Endothelial cell of umbilical vein (primary cell): ENCODE measurements around the gene C16orf86. TPM values are rescaled to one million over a fixed set of nuclear protein-coding genes. Genes with fewer than 3 reads are reported as not detected.

ENCODE experiments used
- BruUV-seq: library from RNA; stranded (reverse); fragments of 400-500 nt; replicated peaks from 2 replicates; lab custom pipeline; 2021; lab: Mats Ljungman, UMichigan
- CTCF ChIA-PET: fragments of 300-600, 350-600 bp; sonication (Branson Sonifier 250); formaldehyde crosslinking; loops from one replicate; lab custom pipeline; 2021; ENCODE audit warnings: antibody characterized with exemption, inconsistent platforms; lab: Charles Lee
- POLR2A ChIA-PET: fragments of 300-600, 350-600 bp; sonication (Branson Sonifier 250); formaldehyde crosslinking; loops from one replicate; lab custom pipeline; 2021; ENCODE audit warnings: antibody characterized with exemption, inconsistent platforms; lab: Charles Lee
- DNase-seq: peaks from one replicate; pipeline ENCODE4 v3.0.0-alpha.2; 2011; ENCODE audit warnings: low read depth, low spot score
- FAIRE-seq: peaks from 2 replicates; lab custom pipeline; 2011; peaks lifted over from hg19 to GRCh38; lab: Jason Lieb, UNC
- H2AFZ ChIP-seq: 2 replicates; pipeline ENCODE4 v1.6.0; 2012; ENCODE audit warnings: low read depth, low read length, control low read depth, inconsistent platforms
- H3K27ac ChIP-seq: 2 replicates; pipeline ENCODE4 v1.5.1; 2011; ENCODE audit warnings: low read depth, mild to moderate bottlenecking, control low read depth, low read length, moderate library complexity; ENCODE audit not compliant: insufficient read depth
- H3K27me3 ChIP-seq, 2 experiments: 2 replicates each; pipeline versions ENCODE4 v1.6.0 to v1.6.1; 2011; ENCODE audit warnings: low read length in 2 of 2, mixed read lengths in 1 of 2; ENCODE audit not compliant: control insufficient read depth in 2 of 2, insufficient read depth in 2 of 2
- H3K36me3 ChIP-seq, 2 experiments: 2 replicates in 1 of 2; 3 replicates in 1 of 2; pipeline ENCODE4 v1.5.1; 2011; ENCODE audit warnings: low read length in 2 of 2, mild to moderate bottlenecking in 1 of 2, moderate library complexity in 1 of 2; ENCODE audit not compliant: control insufficient read depth in 2 of 2, insufficient read depth in 2 of 2; ENCODE audit errors: extremely low read depth in 1 of 2
- H3K4me1 ChIP-seq: 3 replicates; pipeline ENCODE4 v1.5.1; 2011; ENCODE audit warnings: mild to moderate bottlenecking, low read length; ENCODE audit not compliant: control insufficient read depth, insufficient read depth; ENCODE audit errors: extremely low read depth
- H3K4me2 ChIP-seq: 2 replicates; pipeline ENCODE4 v1.6.1; 2011; ENCODE audit warnings: low read length, control low read depth, mixed read lengths; ENCODE audit not compliant: insufficient read depth
- H3K4me3 ChIP-seq, 3 experiments: fragments of 200-600 bp in 1 of 3; sonication (generic), shearing (Covaris generic) in 1 of 3; replicated peaks in 1 of 3; 2 replicates each; pipeline ENCODE4 v1.5.1; 2011 to 2016; ENCODE audit warnings: control low read depth in 3 of 3, low read length in 3 of 3, mild to moderate bottlenecking in 2 of 3, inconsistent platforms in 1 of 3, low read depth in 1 of 3, moderate library complexity in 1 of 3; ENCODE audit not compliant: insufficient read depth in 1 of 3
- H3K79me2 ChIP-seq: 2 replicates; pipeline ENCODE4 v1.6.0; 2012; ENCODE audit warnings: low read length, inconsistent platforms; ENCODE audit not compliant: control insufficient read depth, insufficient read depth
- H3K9ac ChIP-seq: replicated peaks from 2 replicates; pipeline ENCODE3; 2011; ENCODE audit warnings: low read length, control low read depth; ENCODE audit not compliant: insufficient read depth; ENCODE audit errors: extremely low read depth
- H3K9me1 ChIP-seq: replicated peaks from 3 replicates; pipeline ENCODE4 v1.6.0; 2011; ENCODE audit warnings: mild to moderate bottlenecking, low read length; ENCODE audit not compliant: control insufficient read depth, insufficient read depth; ENCODE audit errors: extremely low read depth
- H3K9me3 ChIP-seq: replicated peaks from 2 replicates; pipeline ENCODE4 v1.5.1; 2012; ENCODE audit warnings: low read length, inconsistent platforms; ENCODE audit not compliant: control insufficient read depth, insufficient read depth
- H4K20me1 ChIP-seq: replicated peaks from 2 replicates; pipeline ENCODE3; 2011; ENCODE audit warnings: mild to moderate bottlenecking, low read length; ENCODE audit not compliant: control insufficient read depth, insufficient read depth; ENCODE audit errors: extremely low read depth
- EZH2 ChIP-seq: IDR thresholded peaks from 2 replicates; pipeline ENCODE4 v1.6.1; 2012; ENCODE audit warnings: borderline replicate concordance, low read depth, mild to moderate bottlenecking, moderate library complexity, low read length, inconsistent platforms; ENCODE audit not compliant: severe bottlenecking
- FOS ChIP-seq: IDR thresholded peaks from 2 replicates; pipeline ENCODE4 v1.6.1; 2011; ENCODE audit warnings: mild to moderate bottlenecking, low read length, moderate library complexity, borderline replicate concordance; ENCODE audit not compliant: insufficient read depth
- GATA2 ChIP-seq: IDR thresholded peaks from 2 replicates; pipeline ENCODE4 v1.7.0; 2011; ENCODE audit warnings: low read depth, mild to moderate bottlenecking, moderate library complexity, mixed read lengths, low read length; ENCODE audit not compliant: insufficient read length, insufficient read depth
- JUN ChIP-seq: IDR thresholded peaks from 2 replicates; pipeline ENCODE4 v1.6.1; 2011; ENCODE audit warnings: borderline replicate concordance, low read depth; ENCODE audit not compliant: insufficient read length, insufficient read depth
- MYC ChIP-seq: IDR thresholded peaks from one replicate; pipeline ENCODE4 v1.6.1; 2011; ENCODE audit warnings: mild to moderate bottlenecking, low read depth, low read length
- POLR2A ChIP-seq: IDR thresholded peaks from 2 replicates; pipeline ENCODE4 v1.6.1; 2012; ENCODE audit warnings: low read depth, mild to moderate bottlenecking, control low read depth, low read length
- POLR2AphosphoS5 ChIP-seq: IDR thresholded peaks from 2 replicates; pipeline ENCODE4 v1.6.1; 2012; ENCODE audit warnings: low read depth, mild to moderate bottlenecking, control low read depth, low read length, moderate library complexity; ENCODE audit not compliant: insufficient read depth
- dilution Hi-C: fragments of 300-500 bp; cut with MboI; formaldehyde crosslinking; loops from one replicate; pipeline ENCODE4 v1.15.0; 2019; ENCODE audit warnings: low sequenced_read_pairs; ENCODE audit not compliant: extremely low pct_ligation_motif_present
- intact Hi-C: fragments of 100-400 bp; cut with micrococcal nuclease; formaldehyde crosslinking; loops from one replicate; pipeline ENCODE4 v1.10.0; 2022
- polyA plus RNA-seq, 4 experiments: library from polyadenylated mRNA; depleted of rRNA in 3 of 4; stranded (reverse) in 3 of 4; unstranded in 1 of 4; fragments of >200 nt; gene quantifications; 2 replicates each; pipeline versions ENCODE4 v1.2.1 to v1.2.3, GENCODE V29; 2011 to 2012; ENCODE audit warnings: missing spikeins in 1 of 4
- total RNA-seq: library from RNA; stranded (reverse); gene quantifications from 2 replicates; pipeline ENCODE4 v1.2.3, GENCODE V29; 2021
- TF ChIP-seq, protein P1 (sequence below): IDR thresholded peaks from 2 replicates; pipeline ENCODE4 v1.6.1; 2011; ENCODE audit not compliant: insufficient read depth, insufficient read length
- TF ChIP-seq, protein P2 (sequence below), 2 donors: IDR thresholded peaks; 1 replicate in 1 of 2; 2 replicates in 1 of 2; pipeline ENCODE4 v1.5.1; 2011; ENCODE audit warnings: low read length in 2 of 2, mild to moderate bottlenecking in 2 of 2, moderate library complexity in 2 of 2, control low read depth in 1 of 2, inconsistent platforms in 1 of 2, low read depth in 1 of 2; ENCODE audit not compliant: insufficient read depth in 1 of 2; ENCODE audit errors: extremely low read depth in 1 of 2

Gene C16orf86
- total and polyA plus RNA-seq, 2 donors (not counting 3 experiments of a cell fraction or from before 2014, with no cell fraction given) = 0.62 to 0.98 TPM

DNA sequence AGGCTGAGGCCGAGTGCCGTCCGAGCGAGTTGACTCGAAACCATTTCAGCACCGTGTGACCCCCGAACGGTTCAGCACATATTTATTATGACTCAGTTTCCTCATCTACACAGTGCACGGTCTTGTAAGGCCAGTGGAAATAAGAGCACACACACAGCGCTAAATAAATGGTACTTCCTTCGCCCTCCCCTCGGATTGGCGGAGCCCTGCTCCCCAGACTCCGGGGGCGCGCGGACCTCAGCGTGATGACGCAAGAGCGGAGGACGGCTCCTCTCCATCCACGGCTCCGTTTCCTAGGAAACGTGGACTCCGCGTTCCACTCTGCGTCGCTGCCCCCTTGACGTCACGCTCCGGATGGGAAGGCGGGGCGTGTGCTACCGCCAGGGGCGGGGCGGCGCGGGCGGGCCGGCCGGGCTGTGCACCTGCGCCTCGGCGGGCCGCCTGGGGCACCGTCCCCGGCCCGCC lies 6.0 kb upstream of the C16orf86 start, which contains the start of gene PARD6A:
PARD6A (plus strand) TSS at position 397 of the 465 bp plus-strand sequence. CDS start 79 bp downstream, outside the sequence.
- no TSS peak for BruUV-seq

More for the DNA sequence above, 6.0 kb upstream of the C16orf86 start, which contains the start of gene PARD6A:
- dilution Hi-C loops (no loop called here), intact Hi-C loops (loop anchor here (1.0 to 2.0 kb wide), 2 partner anchors 98 to 122 kb away; partner anchors contain the start of gene CTCF)
- peak within 1 kb of the TSS; percentile 32 to 70 (median 64) for H3K4me3 ChIP-seq
- CTCF ChIA-PET = interaction anchor here (0.8 to 2.1 kb wide), 16 partner anchors 10 to 146 kb away, joined by 3 to 31 read pairs (median 5); partner anchors contain the start of genes CARMIL2 and CTCF
- H2AFZ ChIP-seq = peak within 1 kb of the TSS; percentile 83
- peak within 1 kb of the TSS; percentile 44 for H3K27ac ChIP-seq
- H3K9me1 ChIP-seq = no peaks in the 10 kb centered on the region
- H3K9ac ChIP-seq = peak within 1 kb of the TSS; percentile 51
- H3K4me2 ChIP-seq = peak within 1 kb of the TSS; percentile 75
- no peaks in the 10 kb centered on the region for H3K9me3 ChIP-seq
- H3K4me1 ChIP-seq = peaks cover 9% of the 10 kb centered on the region
- H4K20me1 ChIP-seq = no peaks in the 10 kb centered on the region
- FAIRE-seq = peak; percentile 96
- peak; percentile 94 for DNase-seq
- POLR2A ChIA-PET = interaction anchor here (1.5 kb wide), 1 partner anchor 139 kb away, joined by 3 read pairs; no protein-coding TSS in a partner anchor
- TF ChIP-seq EZH2 (no peak), GATA2 (no peak), POLR2AphosphoS5 (no peak), JUN (no peak), FOS (no peak), MYC (no peak), POLR2A (no peak)
- TF ChIP-seq, protein P1, sequence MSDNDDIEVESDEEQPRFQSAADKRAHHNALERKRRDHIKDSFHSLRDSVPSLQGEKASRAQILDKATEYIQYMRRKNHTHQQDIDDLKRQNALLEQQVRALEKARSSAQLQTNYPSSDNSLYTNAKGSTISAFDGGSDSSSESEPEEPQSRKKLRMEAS = no peak
- TF ChIP-seq, protein P2, sequence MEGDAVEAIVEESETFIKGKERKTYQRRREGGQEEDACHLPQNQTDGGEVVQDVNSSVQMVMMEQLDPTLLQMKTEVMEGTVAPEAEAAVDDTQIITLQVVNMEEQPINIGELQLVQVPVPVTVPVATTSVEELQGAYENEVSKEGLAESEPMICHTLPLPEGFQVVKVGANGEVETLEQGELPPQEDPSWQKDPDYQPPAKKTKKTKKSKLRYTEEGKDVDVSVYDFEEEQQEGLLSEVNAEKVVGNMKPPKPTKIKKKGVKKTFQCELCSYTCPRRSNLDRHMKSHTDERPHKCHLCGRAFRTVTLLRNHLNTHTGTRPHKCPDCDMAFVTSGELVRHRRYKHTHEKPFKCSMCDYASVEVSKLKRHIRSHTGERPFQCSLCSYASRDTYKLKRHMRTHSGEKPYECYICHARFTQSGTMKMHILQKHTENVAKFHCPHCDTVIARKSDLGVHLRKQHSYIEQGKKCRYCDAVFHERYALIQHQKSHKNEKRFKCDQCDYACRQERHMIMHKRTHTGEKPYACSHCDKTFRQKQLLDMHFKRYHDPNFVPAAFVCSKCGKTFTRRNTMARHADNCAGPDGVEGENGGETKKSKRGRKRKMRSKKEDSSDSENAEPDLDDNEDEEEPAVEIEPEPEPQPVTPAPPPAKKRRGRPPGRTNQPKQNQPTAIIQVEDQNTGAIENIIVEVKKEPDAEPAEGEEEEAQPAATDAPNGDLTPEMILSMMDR (IDR thresholded peaks at IDR 0.05; ENCODE audit: extremely low read depth in 1 of 2, insufficient read depth in 1 of 2, low read depth in 1 of 2, low read length in 2 of 2) = no peak
- H3K79me2 ChIP-seq = no peaks in the 10 kb centered on the region
- peaks cover 0 to 6% of the 10 kb centered on the region in 2 experiments for H3K36me3 ChIP-seq
- H3K27me3 ChIP-seq = no peaks in the 10 kb centered on the region
